Gastrocnemius medialis (tissue), 4 donors: ENCODE data around the gene ZFP1.

Source experiments
- POLR2A ChIP-seq, 2 donors: fragments of 450-650 bp; IDR thresholded peaks; one replicate each; pipeline ENCODE4 v1.6.1; 2017; ENCODE audit warnings: antibody characterized with exemption in 2 of 2, mild to moderate bottlenecking in 2 of 2, moderate library complexity in 2 of 2
- TF ChIP-seq, protein P1 (sequence below), 5 experiments: fragments of 450-650 bp in 3 of 5; fragments of 200-600 bp in 2 of 5; sonication (generic) in 2 of 5; IDR thresholded peaks in 4 of 5; conservative IDR thresholded peaks in 1 of 5; 1 replicate in 4 of 5; 2 replicates in 1 of 5; pipeline ENCODE4 v1.5.1; 2016 to 2019; ENCODE audit warnings: antibody characterized with exemption in 5 of 5, mild to moderate bottlenecking in 3 of 5, moderate library complexity in 3 of 5

DNA sequence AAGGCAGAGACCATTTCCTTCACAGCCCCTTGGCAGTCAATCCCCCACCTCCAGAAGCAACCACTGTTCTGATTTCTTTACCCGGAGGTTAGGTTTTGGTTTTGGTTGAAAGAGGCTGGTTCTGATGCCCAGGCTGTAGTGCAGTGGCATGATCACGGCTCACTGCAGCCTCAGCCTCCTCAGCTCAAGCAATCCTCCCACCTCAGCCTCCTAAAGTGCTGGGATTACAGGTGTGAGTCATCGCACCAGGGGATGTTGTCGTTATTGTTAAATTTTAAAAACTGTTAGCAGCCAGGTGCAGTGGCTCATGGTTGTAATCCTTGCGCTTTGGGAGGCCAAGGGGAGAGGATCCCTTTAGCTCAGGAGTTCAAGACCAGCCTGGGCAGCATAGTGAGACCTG lies 61.6 kb downstream of the ZFP1 start:
- TF ChIP-seq, protein P1, sequence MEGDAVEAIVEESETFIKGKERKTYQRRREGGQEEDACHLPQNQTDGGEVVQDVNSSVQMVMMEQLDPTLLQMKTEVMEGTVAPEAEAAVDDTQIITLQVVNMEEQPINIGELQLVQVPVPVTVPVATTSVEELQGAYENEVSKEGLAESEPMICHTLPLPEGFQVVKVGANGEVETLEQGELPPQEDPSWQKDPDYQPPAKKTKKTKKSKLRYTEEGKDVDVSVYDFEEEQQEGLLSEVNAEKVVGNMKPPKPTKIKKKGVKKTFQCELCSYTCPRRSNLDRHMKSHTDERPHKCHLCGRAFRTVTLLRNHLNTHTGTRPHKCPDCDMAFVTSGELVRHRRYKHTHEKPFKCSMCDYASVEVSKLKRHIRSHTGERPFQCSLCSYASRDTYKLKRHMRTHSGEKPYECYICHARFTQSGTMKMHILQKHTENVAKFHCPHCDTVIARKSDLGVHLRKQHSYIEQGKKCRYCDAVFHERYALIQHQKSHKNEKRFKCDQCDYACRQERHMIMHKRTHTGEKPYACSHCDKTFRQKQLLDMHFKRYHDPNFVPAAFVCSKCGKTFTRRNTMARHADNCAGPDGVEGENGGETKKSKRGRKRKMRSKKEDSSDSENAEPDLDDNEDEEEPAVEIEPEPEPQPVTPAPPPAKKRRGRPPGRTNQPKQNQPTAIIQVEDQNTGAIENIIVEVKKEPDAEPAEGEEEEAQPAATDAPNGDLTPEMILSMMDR (IDR thresholded peaks at IDR 0.05 in 4 of 5, conservative IDR thresholded peaks at IDR 0.05 in 1 of 5), result no peak
- TF ChIP-seq POLR2A (IDR thresholded peaks at IDR 0.05), result no peak
